ENCODE results near the gene SCAMP3. TPM values are rescaled to one million over a fixed set of nuclear protein-coding genes. Genes with fewer than 3 reads are reported as not detected.

SCAMP3 gene
- total RNA-seq, 1 donor: 41.3 TPM

- H4K20me1 ChIP-seq (ENCODE audit: insufficient read depth, low read length): no peaks in the 10 kb centered on the region
- H3K79me2 ChIP-seq (ENCODE audit: insufficient read depth, low read length): no peaks in the 10 kb centered on the region
- no peak overlapping the region for H2AFZ ChIP-seq (ENCODE audit: low read length)
- DNase-seq (ENCODE audit: insufficient read length, low spot score, missing footprints): no peak
- H3K4me1 ChIP-seq (ENCODE audit: insufficient read depth, low read length): no peaks in the 10 kb centered on the region
- H3K36me3 ChIP-seq (ENCODE audit: insufficient read depth, low read length): no peaks in the 10 kb centered on the region
- no peak for TF ChIP-seq CTCF (IDR thresholded peaks at IDR 0.05; ENCODE audit: extremely low read depth, low read depth, low read length)
- no peak overlapping the region for H3K4me2 ChIP-seq (ENCODE audit: insufficient read depth, low read length)
- H3K27ac ChIP-seq (ENCODE audit: low read depth, low read length): no peak overlapping the region
- H3K27me3 ChIP-seq (ENCODE audit: insufficient read depth, low read length): no peaks in the 10 kb centered on the region
- no peak overlapping the region for H3K4me3 ChIP-seq (ENCODE audit: insufficient read depth, low read length)
- H3K9me3 ChIP-seq (ENCODE audit: low read depth, low read length): no peaks in the 10 kb centered on the region
Observed at GRCh38 chr1:155284476-155284875, 22.3 kb upstream of the SCAMP3 start.

GRCh38 chr1:155282488-155283091 is 20.4 kb upstream of the SCAMP3 start:
- Histone ChIP-seq H2AFZ (ENCODE audit: low read length) (no peak overlapping the region), H3K9me3 (ENCODE audit: low read depth, low read length) (no peaks in the 10 kb centered on the region), H3K4me2 (ENCODE audit: insufficient read depth, low read length) (no peak overlapping the region), H3K27me3 (ENCODE audit: insufficient read depth, low read length) (no peaks in the 10 kb centered on the region), H3K4me1 (ENCODE audit: insufficient read depth, low read length) (peaks cover 6% of the 10 kb centered on the region), H3K79me2 (ENCODE audit: insufficient read depth, low read length) (no peaks in the 10 kb centered on the region), H3K36me3 (ENCODE audit: insufficient read depth, low read length) (no peaks in the 10 kb centered on the region), H3K4me3 (ENCODE audit: insufficient read depth, low read length) (no peak overlapping the region), H4K20me1 (ENCODE audit: insufficient read depth, low read length) (no peaks in the 10 kb centered on the region), H3K27ac (ENCODE audit: low read depth, low read length) (no peak overlapping the region)
- no peak for TF ChIP-seq CTCF (IDR thresholded peaks at IDR 0.05; ENCODE audit: extremely low read depth, low read depth, low read length)
- no peak for DNase-seq (ENCODE audit: insufficient read length, low spot score, missing footprints)

GRCh38 chr1:155279268-155279667 is 17.1 kb upstream of the SCAMP3 start:
- no peaks in the 10 kb centered on the region for H4K20me1 ChIP-seq (ENCODE audit: insufficient read depth, low read length)
- no peak for TF ChIP-seq CTCF (IDR thresholded peaks at IDR 0.05; ENCODE audit: extremely low read depth, low read depth, low read length)
- no peaks in the 10 kb centered on the region for H3K9me3 ChIP-seq (ENCODE audit: low read depth, low read length)
- peaks cover 14% of the 10 kb centered on the region for H3K4me1 ChIP-seq (ENCODE audit: insufficient read depth, low read length)
- H3K27ac ChIP-seq (ENCODE audit: low read depth, low read length): no peak overlapping the region
- no peak overlapping the region for H3K4me3 ChIP-seq (ENCODE audit: insufficient read depth, low read length)
- H2AFZ ChIP-seq (ENCODE audit: low read length): no peak overlapping the region
- no peak for DNase-seq (ENCODE audit: insufficient read length, low spot score, missing footprints)
- H3K4me2 ChIP-seq (ENCODE audit: insufficient read depth, low read length): no peak overlapping the region
- H3K79me2 ChIP-seq (ENCODE audit: insufficient read depth, low read length): no peaks in the 10 kb centered on the region
- H3K36me3 ChIP-seq (ENCODE audit: insufficient read depth, low read length): no peaks in the 10 kb centered on the region
- H3K27me3 ChIP-seq (ENCODE audit: insufficient read depth, low read length): no peaks in the 10 kb centered on the region

- Histone ChIP-seq H3K4me3 (ENCODE audit: insufficient read depth, low read length) (no peak overlapping the region), H3K27ac (ENCODE audit: low read depth, low read length) (no peak overlapping the region), H3K4me2 (ENCODE audit: insufficient read depth, low read length) (peak overlapping the region; percentile 94), H3K36me3 (ENCODE audit: insufficient read depth, low read length) (no peaks in the 10 kb centered on the region), H3K9me3 (ENCODE audit: low read depth, low read length) (no peaks in the 10 kb centered on the region), H3K27me3 (ENCODE audit: insufficient read depth, low read length) (no peaks in the 10 kb centered on the region), H2AFZ (ENCODE audit: low read length) (no peak overlapping the region), H3K4me1 (ENCODE audit: insufficient read depth, low read length) (peaks cover 16% of the 10 kb centered on the region), H4K20me1 (ENCODE audit: insufficient read depth, low read length) (no peaks in the 10 kb centered on the region), H3K79me2 (ENCODE audit: insufficient read depth, low read length) (peaks cover 1% of the 10 kb centered on the region)
- TF ChIP-seq CTCF (IDR thresholded peaks at IDR 0.05; ENCODE audit: extremely low read depth, low read depth, low read length): no peak
- DNase-seq (ENCODE audit: insufficient read length, low spot score, missing footprints): no peak
Observed at GRCh38 chr1:155278689-155279160, 16.6 kb upstream of the SCAMP3 start.

All from osteoblast (primary cell).